A673 (cell line): ENCODE measurements around the gene COL5A1. TPM values are rescaled to one million over a fixed set of nuclear protein-coding genes. Genes with fewer than 3 reads are reported as not detected.
"Not testable (repeated sequence)": the region's sequence is repeated elsewhere in the genome, so short reads cannot be mapped to it uniquely, and the experiment has no call there.

Source experiments
- BruUV-seq: library from RNA; stranded (reverse); fragments of 400-500 nt; replicated peaks from 2 replicates; lab custom pipeline; 2021; lab: Mats Ljungman, UMichigan
- CTCF ChIA-PET: fragments of 300-600 bp; sonication (Branson Sonifier 250); formaldehyde crosslinking; loops from one replicate; lab custom pipeline; 2022; ENCODE audit warnings: antibody characterized with exemption; lab: Charles Lee
- POLR2A ChIA-PET: fragments of 300-600 bp; sonication (Branson Sonifier 250); formaldehyde crosslinking; loops from one replicate; lab custom pipeline; 2022; ENCODE audit warnings: antibody characterized with exemption; ENCODE audit not compliant: low non-redundant PET; lab: Charles Lee
- DNase-seq: peaks from one replicate; pipeline ENCODE4 v3.0.0-alpha.2; 2015; ENCODE audit warnings: low spot score
- H3K27ac ChIP-seq: fragments of 200-600 bp; sonication (generic); 2 replicates; pipeline ENCODE4 v1.5.1; 2016; ENCODE audit warnings: mixed run types, low read depth, mild to moderate bottlenecking, mixed read lengths, antibody characterized with exemption, low read length; ENCODE audit not compliant: poor library complexity, severe bottlenecking
- H3K27me3 ChIP-seq: fragments of 200-600 bp; sonication (generic); replicated peaks from 2 replicates; pipeline ENCODE4 v1.6.1; 2017; ENCODE audit warnings: mixed run types, low read depth, mild to moderate bottlenecking, mixed read lengths, antibody characterized with exemption, low read length; ENCODE audit not compliant: insufficient read depth, poor library complexity
- H3K36me3 ChIP-seq: fragments of 200-600 bp; sonication (generic); 2 replicates; pipeline ENCODE4 v1.6.1; 2016; ENCODE audit warnings: mixed run types, mild to moderate bottlenecking, mixed read lengths, antibody characterized with exemption, low read length; ENCODE audit not compliant: insufficient read depth, poor library complexity, severe bottlenecking
- H3K4me1 ChIP-seq: fragments of 200-600 bp; sonication (generic); 2 replicates; pipeline ENCODE4 v1.6.1; 2017; ENCODE audit warnings: mixed run types, mild to moderate bottlenecking, mixed read lengths, antibody characterized with exemption, low read length; ENCODE audit not compliant: insufficient read depth, poor library complexity, severe bottlenecking
- H3K4me3 ChIP-seq: fragments of 200-600 bp; sonication (generic); 2 replicates; pipeline ENCODE4 v1.5.1; 2016; ENCODE audit warnings: low read depth, mixed run types, mild to moderate bottlenecking, mixed read lengths, low read length; ENCODE audit not compliant: poor library complexity, severe bottlenecking
- H3K9me3 ChIP-seq: fragments of 200-600 bp; sonication (generic); 2 replicates; pipeline ENCODE4 v1.6.1; 2016; ENCODE audit warnings: mixed run types, low read depth, mild to moderate bottlenecking, mixed read lengths, antibody characterized with exemption, low read length; ENCODE audit not compliant: poor library complexity, severe bottlenecking
- CTCF ChIP-seq: fragments of 300-800, 200-600 bp; sonication (generic); conservative IDR thresholded peaks from 2 replicates; pipeline ENCODE4 v1.5.1; 2017; ENCODE audit warnings: low read depth, mild to moderate bottlenecking, antibody characterized with exemption, low read length, moderate library complexity, mixed read lengths
- EZH2 ChIP-seq: fragments of 200-600 bp; sonication (generic); IDR thresholded peaks from 2 replicates; pipeline ENCODE4 v1.6.1; 2017; ENCODE audit warnings: borderline replicate concordance, low read depth, mild to moderate bottlenecking, mixed read lengths, antibody characterized with exemption, low read length; ENCODE audit not compliant: poor library complexity, severe bottlenecking
- intact Hi-C: fragments of 100-400 bp; cut with micrococcal nuclease; formaldehyde crosslinking; loops from one replicate; pipeline ENCODE4 v1.10.0; 2022; ENCODE audit not compliant: unreplicated experiment
- total RNA-seq: library from RNA; stranded (reverse); gene quantifications from 2 replicates; pipeline ENCODE4 v1.2.3, GENCODE V29; 2021

COL5A1 gene
- total RNA-seq, 1 experiment from 2014 or later, result 33.6 TPM

DNA sequence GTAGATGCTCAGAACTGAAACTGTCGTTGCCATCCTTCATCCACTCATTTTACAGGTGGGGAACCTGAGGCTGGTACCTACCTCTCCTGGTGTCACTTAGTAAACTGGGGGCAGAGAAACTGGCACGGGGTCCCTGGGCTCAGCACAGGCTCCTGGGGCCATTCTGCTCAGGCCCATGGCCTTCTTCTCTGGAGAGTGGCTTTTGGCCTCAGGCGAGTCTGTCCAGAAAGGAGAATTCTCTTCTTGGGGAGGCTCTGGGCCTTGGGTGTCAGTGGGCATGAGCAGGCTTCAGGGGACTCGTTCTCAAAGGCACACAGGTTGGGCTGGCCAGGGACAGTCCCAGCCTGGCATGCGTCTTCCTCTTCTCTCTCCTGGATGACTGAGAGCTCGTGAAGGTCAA, 24.6 kb downstream of the COL5A1 start:
- no peak overlapping the region for H3K27ac ChIP-seq
- H3K9me3 ChIP-seq, result no peaks in the 10 kb centered on the region
- no TSS peak for BruUV-seq
- H3K4me1 ChIP-seq, result peaks cover 7% of the 10 kb centered on the region
- no peaks in the 10 kb centered on the region for H3K36me3 ChIP-seq
- ChIA-PET POLR2A (no interaction called here), CTCF (no interaction called here)
- intact Hi-C loops, result no loop called here
- DNase-seq, result no peak
- no peak for TF ChIP-seq EZH2
- no peak for TF ChIP-seq CTCF
- H3K4me3 ChIP-seq, result no peak overlapping the region
- no peaks in the 10 kb centered on the region for H3K27me3 ChIP-seq

DNA sequence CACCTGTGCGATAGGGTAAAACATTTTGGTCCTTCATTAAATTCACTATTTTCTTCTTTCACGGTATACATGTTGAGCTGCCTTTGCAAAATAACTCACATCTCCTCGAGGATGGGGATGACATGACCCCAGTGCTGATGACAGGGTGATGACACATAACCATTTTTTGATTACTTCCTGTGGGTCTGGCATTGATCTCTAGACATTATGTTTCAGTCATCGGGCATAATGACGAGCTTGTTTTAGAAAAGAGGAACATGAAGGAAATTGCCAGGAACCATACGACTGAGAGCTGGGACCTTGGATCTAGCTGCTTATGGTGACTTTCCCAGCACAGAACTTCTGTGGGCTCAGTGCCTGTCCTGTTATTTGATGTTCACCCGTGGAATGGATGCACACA, 25.2 kb downstream of the COL5A1 start:
- H3K27me3 ChIP-seq, result no peaks in the 10 kb centered on the region
- ChIA-PET POLR2A (no interaction called here), CTCF (no interaction called here)
- TF ChIP-seq EZH2 (no peak), CTCF (no peak)
- H3K4me3 ChIP-seq, result no peak overlapping the region
- no peak overlapping the region for H3K27ac ChIP-seq
- H3K4me1 ChIP-seq, result peaks cover 7% of the 10 kb centered on the region
- no peak for DNase-seq
- BruUV-seq, result no TSS peak
- no peaks in the 10 kb centered on the region for H3K36me3 ChIP-seq
- intact Hi-C loops, result no loop called here
- H3K9me3 ChIP-seq, result no peaks in the 10 kb centered on the region

GRCh38 chr9:134668977-134669376, 27.4 kb downstream of the COL5A1 start:
- H3K36me3 ChIP-seq, H3K9me3 ChIP-seq, intact Hi-C loops, BruUV-seq, H3K4me3 ChIP-seq, H3K27ac ChIP-seq, POLR2A ChIA-PET, H3K27me3 ChIP-seq, DNase-seq, H3K4me1 ChIP-seq, CTCF ChIA-PET: not testable (repeated sequence)

GRCh38 chr9:134669399-134669955, 27.9 kb downstream of the COL5A1 start:
- ChIA-PET CTCF (no interaction called here), POLR2A (no interaction called here)
- H3K36me3 ChIP-seq, result no peaks in the 10 kb centered on the region
- intact Hi-C loops, result no loop called here
- TF ChIP-seq CTCF (no peak), EZH2 (no peak)
- no peak overlapping the region for H3K27ac ChIP-seq
- peaks cover 7% of the 10 kb centered on the region for H3K4me1 ChIP-seq
- no TSS peak for BruUV-seq
- no peaks in the 10 kb centered on the region for H3K27me3 ChIP-seq
- DNase-seq, result no peak
- no peak overlapping the region for H3K4me3 ChIP-seq
- H3K9me3 ChIP-seq, result no peaks in the 10 kb centered on the region
